SH-SY5Y (cell line): ENCODE measurements around the gene CYBA.

Source experiments
- GATA2 ChIP-seq: IDR thresholded peaks from 2 replicates; pipeline ENCODE4 v1.6.1; 2011; ENCODE audit warnings: mild to moderate bottlenecking, low read depth, low read length
- GATA3 ChIP-seq: IDR thresholded peaks from 2 replicates; pipeline ENCODE4 v1.6.1; 2011; ENCODE audit warnings: low read depth, mild to moderate bottlenecking, low read length, moderate library complexity

Gene CYBA

GRCh38 chr16:88614818-88615580 lies 35.9 kb downstream of the CYBA start:
- TF ChIP-seq GATA2: no peak
- no peak for TF ChIP-seq GATA3

DNA sequence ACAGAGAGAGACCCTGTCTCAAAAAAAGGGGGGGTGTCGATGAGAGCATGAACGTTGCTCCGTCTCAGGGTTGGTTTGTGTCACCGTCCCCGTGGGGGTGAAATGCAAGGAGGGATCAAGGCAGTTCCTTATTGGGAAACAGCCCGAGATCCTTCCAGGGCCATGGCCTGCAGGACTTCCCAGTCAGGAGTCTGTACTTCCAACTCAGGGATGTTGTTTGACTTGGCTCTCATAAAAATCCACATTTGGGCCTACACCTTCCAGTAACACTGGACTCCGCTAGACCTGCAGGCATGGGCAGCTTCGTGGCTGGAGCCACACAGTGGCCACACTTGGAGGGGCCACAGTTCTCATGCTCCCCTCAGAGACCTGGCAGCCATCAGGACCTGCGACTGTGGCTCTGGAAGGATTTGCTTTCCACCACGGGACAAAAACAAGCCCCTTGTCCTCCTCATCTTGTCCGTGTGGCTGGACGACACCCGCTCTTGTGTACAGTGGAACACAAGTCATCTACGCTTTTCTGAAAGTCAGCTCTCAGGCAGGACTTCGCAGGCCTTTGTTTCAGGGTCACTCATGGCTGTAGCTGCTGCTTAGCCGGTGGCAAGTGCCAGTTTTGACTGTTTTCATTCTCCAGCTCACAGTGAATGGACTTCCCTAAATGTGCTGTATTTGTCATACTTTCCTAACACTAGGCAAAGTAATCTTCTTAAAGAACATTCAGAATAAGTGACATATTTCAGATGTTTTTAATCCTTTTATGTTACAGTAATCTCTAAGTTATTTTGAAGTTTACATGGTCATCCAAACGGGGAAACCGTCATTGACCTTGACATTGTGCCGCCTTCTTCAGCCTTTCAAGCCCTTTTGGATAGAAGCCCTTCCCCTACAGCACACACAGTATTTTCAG lies 36.7 kb downstream of the CYBA start:
- no peak for TF ChIP-seq GATA2
- no peak for TF ChIP-seq GATA3

- TF ChIP-seq GATA3: no peak
- TF ChIP-seq GATA2: no peak
Observed at GRCh38 chr16:88613293-88613692, 37.6 kb downstream of the CYBA start.

DNA sequence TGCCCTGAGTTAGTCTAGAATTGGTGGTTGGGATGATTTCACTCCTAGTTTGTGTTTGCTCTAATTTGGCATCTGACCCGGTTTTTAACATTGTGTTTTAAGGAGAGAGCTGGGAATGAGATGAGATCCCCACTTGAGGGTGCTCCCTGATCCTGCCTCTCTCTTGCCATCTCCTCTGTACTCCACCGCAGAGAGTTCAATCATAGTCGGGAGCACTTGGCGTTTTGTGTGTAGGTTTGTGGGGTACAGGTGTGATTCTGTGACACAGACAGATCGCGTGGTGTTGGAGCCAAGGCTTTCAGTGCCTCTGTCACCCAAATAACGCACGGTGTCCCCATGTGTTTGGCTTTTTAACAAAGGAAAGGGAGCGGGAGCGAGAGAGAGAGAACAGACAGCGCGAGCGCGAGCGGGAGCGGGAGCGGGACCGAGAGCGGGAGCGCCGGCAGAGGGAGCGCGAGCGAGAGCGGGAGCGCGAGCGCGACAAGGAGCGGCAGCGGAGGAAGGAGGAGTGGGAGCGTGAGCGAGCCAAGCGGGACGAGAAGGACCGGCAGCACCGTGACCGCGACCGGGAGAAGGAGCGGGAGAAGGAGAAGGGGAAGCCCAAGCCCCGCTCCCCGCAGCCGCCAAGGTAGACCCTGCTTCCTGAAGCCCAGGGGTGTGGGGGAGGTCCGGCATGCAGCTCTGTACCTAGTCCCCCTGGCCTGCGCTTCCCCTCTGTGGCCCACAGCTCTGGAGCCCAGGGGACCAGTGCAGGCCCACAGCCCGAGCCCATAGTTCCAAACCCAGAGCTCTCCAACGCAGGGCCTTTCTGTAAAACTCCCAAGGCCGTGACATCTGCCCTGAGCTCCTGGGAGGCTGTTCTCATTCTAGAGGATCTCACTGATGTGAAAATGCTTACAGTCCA lies 39.7 kb downstream of the CYBA start:
- TF ChIP-seq GATA3: no peak
- no peak for TF ChIP-seq GATA2

DNA sequence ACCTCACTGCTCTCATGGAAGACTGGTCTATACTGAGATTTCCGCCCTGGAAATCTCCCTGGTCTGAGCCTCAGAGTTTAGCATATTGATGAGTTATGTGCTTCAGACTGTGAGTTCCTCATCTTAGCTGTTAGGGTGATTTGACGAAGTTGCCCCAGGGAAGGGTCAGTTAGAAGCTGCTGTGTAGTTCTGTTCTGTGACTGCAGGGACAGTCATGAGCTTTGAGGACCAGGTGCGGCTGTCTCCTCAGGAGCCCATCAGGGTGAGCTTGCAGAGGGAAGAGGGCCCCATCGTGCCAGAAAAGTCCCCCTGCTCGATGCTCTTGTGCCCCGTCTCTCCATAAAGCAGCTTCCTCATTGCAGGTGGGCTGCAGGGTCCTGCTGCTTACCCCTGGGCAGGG lies 40.8 kb downstream of the CYBA start:
- no peak for TF ChIP-seq GATA3
- TF ChIP-seq GATA2: no peak

GRCh38 chr16:88608076-88608475 lies 42.8 kb downstream of the CYBA start:
- no peak for TF ChIP-seq GATA2
- no peak for TF ChIP-seq GATA3

DNA sequence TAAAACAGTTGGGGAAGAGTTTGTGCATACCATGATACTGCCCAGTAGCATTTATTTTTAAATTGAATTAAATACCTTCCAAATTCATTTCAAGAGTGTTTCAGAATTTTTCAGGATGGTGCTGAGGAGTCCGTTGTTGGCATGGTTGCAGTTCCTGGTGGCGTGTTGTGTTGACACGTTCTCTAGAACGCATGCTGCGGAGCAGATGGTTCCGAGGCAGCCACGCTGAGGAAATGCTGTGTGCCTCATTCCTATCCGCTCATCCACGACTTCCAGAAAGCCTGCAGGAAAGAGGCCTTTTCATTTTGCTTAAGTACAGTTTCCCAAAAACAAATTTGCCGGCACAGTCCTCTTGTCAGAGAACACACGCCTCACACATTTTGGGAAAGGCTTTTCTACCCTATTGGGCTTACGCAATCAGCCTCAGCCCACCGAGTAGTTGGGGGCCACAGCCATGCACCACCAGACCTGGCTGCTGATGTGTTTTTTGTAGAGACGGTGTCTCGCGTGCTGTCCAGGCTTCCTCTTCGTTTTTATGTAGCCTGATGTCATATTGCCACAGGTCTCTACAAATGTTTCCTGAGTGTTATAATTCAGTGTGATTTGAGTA lies 44.6 kb downstream of the CYBA start:
- TF ChIP-seq GATA2 (no peak), GATA3 (no peak)

DNA sequence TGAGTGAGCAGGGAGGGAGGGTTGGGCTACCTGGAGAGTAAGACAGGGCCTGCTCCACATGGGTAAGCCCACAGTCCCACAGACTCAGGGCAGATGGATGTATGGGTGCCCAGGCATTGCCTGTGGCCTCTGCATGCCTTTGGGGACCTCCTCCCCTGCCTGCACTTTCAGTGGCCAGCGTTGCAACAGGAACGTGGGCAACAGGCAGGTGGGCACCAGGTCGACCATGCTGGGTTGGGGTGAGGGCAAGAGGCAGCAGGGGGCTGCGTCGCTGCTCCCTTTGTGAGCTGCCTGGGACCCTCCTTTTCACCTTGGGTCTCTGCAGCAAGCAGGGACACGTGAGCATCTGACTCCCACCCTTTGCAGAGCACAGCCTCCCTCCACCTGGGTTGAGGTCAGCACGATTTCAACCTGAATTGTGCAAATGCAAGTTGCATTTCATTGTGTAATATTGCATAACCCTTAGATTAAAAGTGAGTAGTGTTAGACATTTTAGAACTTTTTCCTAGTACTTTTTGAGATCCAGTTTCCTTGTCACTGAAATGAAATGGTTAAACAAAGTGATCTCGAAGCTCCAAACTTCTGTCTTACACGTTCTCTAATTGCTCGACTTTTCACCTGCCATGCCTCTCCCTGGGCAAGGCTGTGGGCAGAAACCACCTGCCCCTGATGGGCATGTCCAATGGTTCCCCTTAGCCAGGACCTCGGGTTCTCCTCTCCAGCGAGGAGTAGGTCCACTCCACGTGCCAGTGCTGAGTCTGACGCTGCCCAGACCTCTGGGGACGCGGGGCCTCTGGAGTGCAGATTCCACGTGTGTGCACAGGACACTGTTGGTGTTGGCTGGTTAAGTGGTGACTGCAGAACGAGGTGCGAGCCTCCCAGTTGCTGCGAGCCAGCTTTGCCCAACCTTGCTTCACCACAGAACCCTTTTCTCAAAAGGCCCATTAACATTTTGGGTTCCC lies 45.4 kb downstream of the CYBA start:
- TF ChIP-seq GATA2 (no peak), GATA3 (no peak)

GRCh38 chr16:88602091-88602490 lies 48.8 kb downstream of the CYBA start:
- TF ChIP-seq GATA3: no peak
- TF ChIP-seq GATA2: no peak

GRCh38 chr16:88601313-88602036 lies 49.4 kb downstream of the CYBA start:
- no peak for TF ChIP-seq GATA3

DNA sequence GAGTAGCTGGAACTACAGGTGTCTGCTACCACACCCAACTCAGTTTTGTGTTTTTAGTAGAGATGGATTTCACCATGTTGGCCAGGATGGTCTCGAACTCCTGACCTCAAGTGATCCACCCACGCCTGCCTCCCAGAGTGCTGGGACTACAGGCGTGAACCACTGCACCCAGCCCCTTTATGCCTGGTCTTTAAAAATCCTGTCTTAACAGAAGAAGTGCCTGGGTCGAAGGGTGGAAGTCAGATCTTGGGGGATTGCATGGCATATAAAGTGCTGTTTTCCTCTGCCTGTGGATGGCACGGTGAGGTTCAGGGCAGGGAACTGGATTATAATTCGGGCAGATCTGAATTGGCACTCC lies 50.3 kb downstream of the CYBA start:
- TF ChIP-seq GATA3: no peak
- TF ChIP-seq GATA2: no peak

DNA sequence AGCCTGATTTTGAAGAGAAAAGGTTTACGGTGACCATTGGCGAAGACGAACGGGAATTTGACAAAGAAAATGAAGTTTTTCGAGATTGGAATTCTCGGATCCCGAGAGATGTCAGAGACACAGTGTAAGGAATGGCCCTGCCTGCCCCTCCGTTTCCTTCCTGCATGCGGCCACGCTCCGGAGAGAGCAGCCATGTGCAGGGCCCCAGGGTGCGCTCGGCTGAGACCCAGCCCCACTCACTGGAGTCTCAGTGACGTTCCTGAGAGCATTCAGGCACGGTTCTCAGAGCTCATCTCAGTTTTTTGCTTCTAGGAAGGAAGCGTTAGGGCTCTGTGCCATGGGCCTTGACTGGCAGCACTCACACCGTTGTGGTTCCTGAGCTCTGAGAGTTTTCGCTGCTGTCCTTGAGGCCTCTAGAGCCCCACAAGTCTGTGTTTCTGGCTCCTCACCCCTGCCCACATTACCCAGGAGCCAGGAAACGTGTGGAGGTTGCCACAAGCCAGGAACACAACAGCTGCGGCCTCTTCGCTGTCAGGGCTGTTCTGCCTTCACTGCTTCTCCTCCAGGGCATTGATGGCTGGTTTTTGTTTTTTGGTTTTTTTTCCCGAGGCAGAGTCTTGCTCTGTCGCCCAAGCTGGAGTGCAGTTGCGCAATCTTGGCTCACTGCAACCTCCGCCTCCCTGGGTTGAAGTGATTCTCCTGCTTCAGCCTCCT lies 50.9 kb downstream of the CYBA start:
- TF ChIP-seq GATA2 (no peak), GATA3 (no peak)
